SK-N-SH (cell line): ENCODE results near the gene CCL17. TPM values are rescaled to one million over a fixed set of nuclear protein-coding genes. Genes with fewer than 3 reads are reported as not detected.

ENCODE experiments used
- CTCF ChIA-PET: fragments of 300-600, 350-600 bp; formaldehyde crosslinking; extraction: SDS; loops from one replicate; lab custom pipeline; 2021; lab: Yijun Ruan, JAX
- POLR2A ChIA-PET: fragments of 350-600 bp; sonication (Branson Sonifier 250); formaldehyde crosslinking; extraction: SDS; loops from one replicate; lab custom pipeline; 2020; ENCODE audit warnings: antibody characterized with exemption, inconsistent platforms; lab: Yijun Ruan, JAX
- DNase-seq: peaks from one replicate; pipeline ENCODE4 v3.0.0; 2012
- H2AFZ ChIP-seq: fragments of 200-600 bp; sonication (generic); 2 replicates; pipeline ENCODE4 v1.8.1; 2016; ENCODE audit warnings: antibody characterized with exemption, mild to moderate bottlenecking, low read depth
- H3F3A ChIP-seq: fragments of 200-600 bp; sonication (generic); replicated peaks from 2 replicates; pipeline ENCODE3; 2016; ENCODE audit warnings: antibody characterized with exemption, mild to moderate bottlenecking; ENCODE audit not compliant: insufficient read depth
- H3K27ac ChIP-seq, 2 experiments: fragments of 200-500 bp in 1 of 2; fragments of 200-600 bp in 1 of 2; sonication (Bioruptor generic) in 1 of 2; sonication (generic), shearing (Covaris generic) in 1 of 2; 2 replicates each; pipeline versions ENCODE4 v1.5.1 to v1.6.1; 2014 to 2016; ENCODE audit warnings: low read depth in 2 of 2, inconsistent platforms in 1 of 2, low read length in 1 of 2, mild to moderate bottlenecking in 1 of 2, mixed read lengths in 1 of 2
- H3K27me3 ChIP-seq: fragments of 200-600 bp; sonication (generic), shearing (Covaris generic); 2 replicates; pipeline ENCODE4 v1.6.1; 2016; ENCODE audit warnings: mixed run types; ENCODE audit not compliant: insufficient read depth
- H3K36me3 ChIP-seq, 2 experiments: fragments of 200-500 bp in 1 of 2; fragments of 200-600 bp in 1 of 2; sonication (Bioruptor generic) in 1 of 2; sonication (generic) in 1 of 2; replicated peaks in 1 of 2; 2 replicates each; pipeline versions ENCODE3 to v1.5.1; 2014 to 2016; ENCODE audit warnings: low read length in 1 of 2, mild to moderate bottlenecking in 1 of 2; ENCODE audit not compliant: insufficient read depth in 2 of 2, control insufficient read depth in 1 of 2
- H3K4me1 ChIP-seq, 2 experiments: fragments of 200-500 bp in 1 of 2; fragments of 200-600 bp in 1 of 2; sonication (Bioruptor generic) in 1 of 2; sonication (generic), shearing (Covaris generic) in 1 of 2; 2 replicates each; pipeline versions ENCODE4 v1.5.1 to v1.6.1; 2014 to 2016; ENCODE audit warnings: low read depth in 1 of 2, low read length in 1 of 2, mixed run types in 1 of 2; ENCODE audit not compliant: insufficient read depth in 2 of 2, control insufficient read depth in 1 of 2
- H3K4me2 ChIP-seq: fragments of 200-600 bp; sonication (generic), shearing (Covaris generic); 2 replicates; pipeline ENCODE4 v1.6.1; 2017; ENCODE audit warnings: mixed run types
- H3K4me3 ChIP-seq, 2 experiments: fragments of 200-500 bp in 1 of 2; fragments of 200-600 bp in 1 of 2; sonication (Bioruptor generic) in 1 of 2; sonication (generic), shearing (Covaris generic) in 1 of 2; 2 replicates each; pipeline versions ENCODE4 v1.5.1 to v1.8.1; 2014 to 2016; ENCODE audit warnings: low read depth in 2 of 2, inconsistent platforms in 1 of 2, low read length in 1 of 2, mild to moderate bottlenecking in 1 of 2, mixed read lengths in 1 of 2, moderate library complexity in 1 of 2
- H3K79me2 ChIP-seq: fragments of 200-600 bp; sonication (generic); 2 replicates; pipeline ENCODE4 v1.8.1; 2017; ENCODE audit warnings: mild to moderate bottlenecking; ENCODE audit not compliant: insufficient read depth
- H3K9ac ChIP-seq: fragments of 200-600 bp; sonication (generic); 2 replicates; pipeline ENCODE4 v1.6.1; 2017; ENCODE audit warnings: mixed run types
- H3K9me2 ChIP-seq: fragments of 200-600 bp; sonication (generic); 2 replicates; pipeline ENCODE4 v1.6.1; 2017; ENCODE audit warnings: mixed run types
- H3K9me3 ChIP-seq: fragments of 200-600 bp; sonication (generic); 2 replicates; pipeline ENCODE4 v1.6.1; 2017; ENCODE audit warnings: mixed run types, mild to moderate bottlenecking, moderate library complexity
- H4K20me1 ChIP-seq: fragments of 200-600 bp; sonication (generic); 2 replicates; pipeline ENCODE4 v1.6.1; 2017; ENCODE audit warnings: mild to moderate bottlenecking, mixed run types; ENCODE audit not compliant: insufficient read depth
- MXI1 ChIP-seq: IDR thresholded peaks from 2 replicates; pipeline ENCODE4 v1.6.1; 2012; ENCODE audit warnings: mild to moderate bottlenecking, low read depth, low read length, improper control_type of control experiment
- RAD21 ChIP-seq: IDR thresholded peaks from 2 replicates; pipeline ENCODE4 v1.6.1; 2012; ENCODE audit warnings: mild to moderate bottlenecking, low read length
- RCOR1 ChIP-seq: fragments of 150-350 bp; IDR thresholded peaks from 2 replicates; pipeline ENCODE4 v1.6.1; 2017; ENCODE audit warnings: antibody characterized with exemption, low read length
- TAF1 ChIP-seq: IDR thresholded peaks from 2 replicates; pipeline ENCODE4 v1.6.1; 2012; ENCODE audit warnings: low read depth, mild to moderate bottlenecking, low read length, moderate library complexity, borderline replicate concordance
- WGBS: methylation state at CpG from one replicate; pipeline ENCODE4 v1.1.6; 2017; ENCODE audit warnings: low lambda C conversion rate; 5-methylcytosine and 5-hydroxymethylcytosine counted together
- polyA plus RNA-seq, 3 experiments: library from polyadenylated mRNA; depleted of rRNA; stranded (reverse); fragments of >200 nt; gene quantifications; 2 replicates each; pipeline ENCODE4 v1.2.3, GENCODE V29; 2012
- TF ChIP-seq, protein P1 (sequence below): IDR thresholded peaks from 2 replicates; pipeline ENCODE4 v1.6.1; 2012; ENCODE audit warnings: mild to moderate bottlenecking, low read depth, low read length, moderate library complexity

Gene CCL17
- polyA plus RNA-seq, 1 of the 3 experiments (the other 2 are of a cell fraction): not detected

DNA sequence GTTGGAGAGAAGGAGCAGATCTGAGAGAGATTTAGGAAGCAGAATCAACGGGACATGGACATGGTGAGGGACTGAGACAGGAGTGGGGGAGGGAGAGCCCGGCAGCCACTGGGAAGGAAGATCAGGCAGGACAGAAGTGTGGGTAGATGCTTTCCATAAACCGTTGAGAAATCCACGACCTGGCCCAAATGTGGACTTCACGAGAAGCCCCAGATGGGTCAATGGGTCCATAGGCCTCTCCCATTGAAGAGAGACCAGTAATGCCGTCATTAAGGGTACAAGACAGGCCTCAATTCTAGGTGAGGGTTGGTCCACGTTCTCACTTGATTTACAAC lies 46.5 kb upstream of the CCL17 start:
- H3K27me3 ChIP-seq: no peaks in the 10 kb centered on the region
- CTCF ChIA-PET: interaction anchor here (1.0 to 1.4 kb wide), 3 partner anchors 14 to 59 kb away, joined by 3 to 4 read pairs (median 3); partner anchors contain the start of gene CX3CL1
- no peaks in the 10 kb centered on the region for H3K4me1 ChIP-seq

DNA sequence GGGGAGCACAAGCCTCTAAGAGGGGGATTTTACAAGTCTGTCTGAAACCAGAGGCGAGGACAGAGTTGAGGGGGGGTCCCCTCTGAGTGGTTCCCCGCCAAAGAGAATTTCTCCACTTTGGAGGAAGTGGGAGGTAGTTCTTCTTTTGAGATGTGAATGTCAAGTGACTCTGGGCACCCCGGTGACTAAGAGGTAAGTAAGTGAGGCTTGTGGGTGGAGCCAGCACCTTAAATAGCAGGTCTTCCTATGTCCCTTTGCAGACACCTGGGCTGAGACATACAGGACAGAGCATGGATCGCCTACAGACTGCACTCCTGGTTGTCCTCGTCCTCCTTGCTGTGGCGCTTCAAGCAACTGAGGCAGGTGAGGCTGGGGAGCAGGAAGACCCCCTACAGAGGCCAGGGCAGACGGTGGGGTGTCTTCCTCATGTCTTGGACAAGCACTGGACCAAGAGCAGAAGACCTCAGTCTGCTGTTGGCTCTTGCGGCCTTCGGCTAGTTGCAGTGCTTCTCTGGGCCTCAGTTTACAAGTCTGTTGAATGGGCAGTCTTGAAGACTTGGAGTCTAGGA lies 46.0 kb upstream of the CCL17 start, which contains the start of gene CCL22:
TSS of gene CCL22 (plus strand) at position 257 of the 569 bp plus-strand sequence. CDS start at position 291, 34 bp downstream.
- no peak for TF ChIP-seq MXI1
- no peak for TF ChIP-seq RAD21
- Histone ChIP-seq H3K9me3 (no peaks in the 10 kb centered on the region), H3K9me2 (no peaks in the 10 kb centered on the region), H3K4me1 (no peaks in the 10 kb centered on the region), H4K20me1 (no peaks in the 10 kb centered on the region), H3K27ac (no peak within 1 kb of the TSS), H3K4me3 (no peak within 1 kb of the TSS), H3K79me2 (no peaks in the 10 kb centered on the region), H3K36me3 (no peaks in the 10 kb centered on the region), H3K4me2 (no peak within 1 kb of the TSS), H3K27me3 (no peaks in the 10 kb centered on the region), H2AFZ (no peak within 1 kb of the TSS), H3F3A (peaks cover 2% of the 10 kb centered on the region), H3K9ac (no peak within 1 kb of the TSS)
- ChIA-PET POLR2A (no interaction called here), CTCF (interaction anchor here (1.4 kb wide), 1 partner anchor 58 kb away, joined by 3 read pairs; no protein-coding TSS in a partner anchor)
- no peak for DNase-seq
- 100% methylated on average over 1 of the region's 9 CpGs for WGBS

More for the DNA sequence above, 46.5 kb upstream of the CCL17 start:
- Histone ChIP-seq H3K4me3 (no peak overlapping the region), H3K79me2 (no peaks in the 10 kb centered on the region), H4K20me1 (no peaks in the 10 kb centered on the region), H3K9ac (no peak overlapping the region), H3K27ac (no peak overlapping the region), H3F3A (peaks cover 4% of the 10 kb centered on the region), H2AFZ (no peak overlapping the region), H3K9me3 (no peaks in the 10 kb centered on the region), H3K4me2 (no peak overlapping the region), H3K36me3 (no peaks in the 10 kb centered on the region), H3K9me2 (no peaks in the 10 kb centered on the region)
- TF ChIP-seq TAF1: no peak
- TF ChIP-seq, protein P1, sequence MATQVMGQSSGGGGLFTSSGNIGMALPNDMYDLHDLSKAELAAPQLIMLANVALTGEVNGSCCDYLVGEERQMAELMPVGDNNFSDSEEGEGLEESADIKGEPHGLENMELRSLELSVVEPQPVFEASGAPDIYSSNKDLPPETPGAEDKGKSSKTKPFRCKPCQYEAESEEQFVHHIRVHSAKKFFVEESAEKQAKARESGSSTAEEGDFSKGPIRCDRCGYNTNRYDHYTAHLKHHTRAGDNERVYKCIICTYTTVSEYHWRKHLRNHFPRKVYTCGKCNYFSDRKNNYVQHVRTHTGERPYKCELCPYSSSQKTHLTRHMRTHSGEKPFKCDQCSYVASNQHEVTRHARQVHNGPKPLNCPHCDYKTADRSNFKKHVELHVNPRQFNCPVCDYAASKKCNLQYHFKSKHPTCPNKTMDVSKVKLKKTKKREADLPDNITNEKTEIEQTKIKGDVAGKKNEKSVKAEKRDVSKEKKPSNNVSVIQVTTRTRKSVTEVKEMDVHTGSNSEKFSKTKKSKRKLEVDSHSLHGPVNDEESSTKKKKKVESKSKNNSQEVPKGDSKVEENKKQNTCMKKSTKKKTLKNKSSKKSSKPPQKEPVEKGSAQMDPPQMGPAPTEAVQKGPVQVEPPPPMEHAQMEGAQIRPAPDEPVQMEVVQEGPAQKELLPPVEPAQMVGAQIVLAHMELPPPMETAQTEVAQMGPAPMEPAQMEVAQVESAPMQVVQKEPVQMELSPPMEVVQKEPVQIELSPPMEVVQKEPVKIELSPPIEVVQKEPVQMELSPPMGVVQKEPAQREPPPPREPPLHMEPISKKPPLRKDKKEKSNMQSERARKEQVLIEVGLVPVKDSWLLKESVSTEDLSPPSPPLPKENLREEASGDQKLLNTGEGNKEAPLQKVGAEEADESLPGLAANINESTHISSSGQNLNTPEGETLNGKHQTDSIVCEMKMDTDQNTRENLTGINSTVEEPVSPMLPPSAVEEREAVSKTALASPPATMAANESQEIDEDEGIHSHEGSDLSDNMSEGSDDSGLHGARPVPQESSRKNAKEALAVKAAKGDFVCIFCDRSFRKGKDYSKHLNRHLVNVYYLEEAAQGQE: no peak
- TF ChIP-seq RCOR1: no peak
- POLR2A ChIA-PET: no interaction called here
- 68% methylated on average over 6 of the region's 7 CpGs for WGBS
- DNase-seq: no peak
